ENCODE measurements around the gene KAZN. TPM values are rescaled to one million over a fixed set of nuclear protein-coding genes. Genes with fewer than 3 reads are reported as not detected.

The KAZN gene
- total and polyA plus RNA-seq, 4 donors, result 7.6 to 18.8 (median 11.2) TPM

GRCh38 chr1:14663773-14664172, 65.3 kb downstream of the KAZN start:
- Histone ChIP-seq H3K9ac (ENCODE audit: insufficient read depth in 1 of 2, low read length in 2 of 2) (no peak overlapping the region), H3K27me3 (ENCODE audit: control insufficient read depth in 3 of 3, insufficient read depth in 3 of 3, low read length in 2 of 3) (no peaks in the 10 kb centered on the region), H3K4me1 (ENCODE audit: control insufficient read depth in 5 of 5, insufficient read depth in 5 of 5, low read length in 5 of 5) (peaks cover 0 to 33% (median 0%) of the 10 kb centered on the region in 5 donors), H3K4me3 (no peak overlapping the region), H3K9me3 (ENCODE audit: control insufficient read depth in 4 of 4, insufficient read depth in 3 of 4, low read length in 3 of 4) (no peaks in the 10 kb centered on the region), H3K36me3 (ENCODE audit: control insufficient read depth in 4 of 4, insufficient read depth in 4 of 4, low read length in 4 of 4) (no peaks in the 10 kb centered on the region), H3K27ac (ENCODE audit: low read depth in 1 of 2, low read length in 1 of 2) (no peak overlapping the region)
- DNase-seq (no peak), ATAC-seq (ENCODE audit: insufficient read depth, low FRiP score) (no peak)
- 92% methylated on average over 6 of the region's 6 CpGs for WGBS, 2 donors
- TF ChIP-seq, protein P1, sequence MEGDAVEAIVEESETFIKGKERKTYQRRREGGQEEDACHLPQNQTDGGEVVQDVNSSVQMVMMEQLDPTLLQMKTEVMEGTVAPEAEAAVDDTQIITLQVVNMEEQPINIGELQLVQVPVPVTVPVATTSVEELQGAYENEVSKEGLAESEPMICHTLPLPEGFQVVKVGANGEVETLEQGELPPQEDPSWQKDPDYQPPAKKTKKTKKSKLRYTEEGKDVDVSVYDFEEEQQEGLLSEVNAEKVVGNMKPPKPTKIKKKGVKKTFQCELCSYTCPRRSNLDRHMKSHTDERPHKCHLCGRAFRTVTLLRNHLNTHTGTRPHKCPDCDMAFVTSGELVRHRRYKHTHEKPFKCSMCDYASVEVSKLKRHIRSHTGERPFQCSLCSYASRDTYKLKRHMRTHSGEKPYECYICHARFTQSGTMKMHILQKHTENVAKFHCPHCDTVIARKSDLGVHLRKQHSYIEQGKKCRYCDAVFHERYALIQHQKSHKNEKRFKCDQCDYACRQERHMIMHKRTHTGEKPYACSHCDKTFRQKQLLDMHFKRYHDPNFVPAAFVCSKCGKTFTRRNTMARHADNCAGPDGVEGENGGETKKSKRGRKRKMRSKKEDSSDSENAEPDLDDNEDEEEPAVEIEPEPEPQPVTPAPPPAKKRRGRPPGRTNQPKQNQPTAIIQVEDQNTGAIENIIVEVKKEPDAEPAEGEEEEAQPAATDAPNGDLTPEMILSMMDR (IDR thresholded peaks at IDR 0.05; ENCODE audit: control extremely low read depth, extremely low read depth), result no peak

- WGBS, 2 donors, result 79 to 82% methylated on average over 6 of the region's 6 CpGs
- Histone ChIP-seq H3K36me3 (ENCODE audit: control insufficient read depth in 4 of 4, insufficient read depth in 4 of 4, low read length in 4 of 4) (no peaks in the 10 kb centered on the region), H3K27ac (ENCODE audit: low read depth in 1 of 2, low read length in 1 of 2) (no peak overlapping the region), H3K9me3 (ENCODE audit: control insufficient read depth in 4 of 4, insufficient read depth in 3 of 4, low read length in 3 of 4) (no peaks in the 10 kb centered on the region), H3K27me3 (ENCODE audit: control insufficient read depth in 3 of 3, insufficient read depth in 3 of 3, low read length in 2 of 3) (no peaks in the 10 kb centered on the region), H3K9ac (ENCODE audit: insufficient read depth in 1 of 2, low read length in 2 of 2) (no peak overlapping the region), H3K4me1 (ENCODE audit: control insufficient read depth in 5 of 5, insufficient read depth in 5 of 5, low read length in 5 of 5) (peaks cover 0 to 21% (median 0%) of the 10 kb centered on the region in 5 donors), H3K4me3 (no peak overlapping the region)
- no peak for DNase-seq
- no peak for ATAC-seq (ENCODE audit: insufficient read depth, low FRiP score)
- TF ChIP-seq, protein P1 (IDR thresholded peaks at IDR 0.05; ENCODE audit: control extremely low read depth, extremely low read depth), result no peak
These were observed 67.9 kb downstream of the KAZN start for GRCh38 chr1:14666373-14666772.

- Histone ChIP-seq H3K36me3 (ENCODE audit: control insufficient read depth in 4 of 4, insufficient read depth in 4 of 4, low read length in 4 of 4) (no peaks in the 10 kb centered on the region), H3K27me3 (ENCODE audit: control insufficient read depth in 3 of 3, insufficient read depth in 3 of 3, low read length in 2 of 3) (no peaks in the 10 kb centered on the region), H3K9ac (ENCODE audit: insufficient read depth in 1 of 2, low read length in 2 of 2) (no peak overlapping the region), H3K4me3 (no peak overlapping the region), H3K4me1 (ENCODE audit: control insufficient read depth in 5 of 5, insufficient read depth in 5 of 5, low read length in 5 of 5) (peaks cover 0 to 18% (median 0%) of the 10 kb centered on the region in 5 donors), H3K9me3 (ENCODE audit: control insufficient read depth in 4 of 4, insufficient read depth in 3 of 4, low read length in 3 of 4) (no peaks in the 10 kb centered on the region), H3K27ac (ENCODE audit: low read depth in 1 of 2, low read length in 1 of 2) (no peak overlapping the region)
- no peak for ATAC-seq (ENCODE audit: insufficient read depth, low FRiP score)
- no peak for DNase-seq
- TF ChIP-seq, protein P1 (IDR thresholded peaks at IDR 0.05; ENCODE audit: control extremely low read depth, extremely low read depth), result no peak
- 80 to 85% methylated on average over 15 of the region's 15 CpGs for WGBS, 2 donors
These were observed 68.6 kb downstream of the KAZN start for GRCh38 chr1:14666962-14667650.

DNA sequence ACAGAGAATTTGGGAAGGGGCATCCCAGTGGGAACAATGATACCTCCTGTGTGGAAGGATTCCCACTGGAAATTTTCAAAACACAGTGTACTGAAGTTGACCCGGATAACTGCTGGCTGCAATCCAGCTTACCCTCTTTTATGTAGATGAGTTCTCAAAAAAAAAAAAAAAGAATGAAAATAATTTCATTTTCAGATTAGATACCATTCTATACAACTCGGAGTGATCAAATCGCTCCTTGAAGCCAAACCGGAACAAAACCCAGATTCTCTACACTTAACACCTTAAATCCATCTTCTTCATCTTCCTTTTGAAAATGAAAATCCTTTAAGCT, 69.1 kb downstream of the KAZN start:
- Histone ChIP-seq H3K9ac (ENCODE audit: insufficient read depth in 1 of 2, low read length in 2 of 2) (no peak overlapping the region), H3K27ac (ENCODE audit: low read depth in 1 of 2, low read length in 1 of 2) (no peak overlapping the region), H3K36me3 (ENCODE audit: control insufficient read depth in 4 of 4, insufficient read depth in 4 of 4, low read length in 4 of 4) (no peaks in the 10 kb centered on the region), H3K9me3 (ENCODE audit: control insufficient read depth in 4 of 4, insufficient read depth in 3 of 4, low read length in 3 of 4) (no peaks in the 10 kb centered on the region), H3K4me3 (no peak overlapping the region), H3K4me1 (ENCODE audit: control insufficient read depth in 5 of 5, insufficient read depth in 5 of 5, low read length in 5 of 5) (peaks cover 0 to 14% (median 0%) of the 10 kb centered on the region in 5 donors), H3K27me3 (ENCODE audit: control insufficient read depth in 3 of 3, insufficient read depth in 3 of 3, low read length in 2 of 3) (no peaks in the 10 kb centered on the region)
- TF ChIP-seq, protein P1 (IDR thresholded peaks at IDR 0.05; ENCODE audit: control extremely low read depth, extremely low read depth), result no peak
- no peak for ATAC-seq (ENCODE audit: insufficient read depth, low FRiP score)
- WGBS, 2 donors, result 70 to 76% methylated on average over 4 of the region's 4 CpGs
- peak in 2 of 3 donors; percentile 28 to 62 for DNase-seq

Data from lung (tissue), 12 donors.